Panc1 (cell line): Measurements from ENCODE around the gene ING2. TPM values are rescaled to one million over a fixed set of nuclear protein-coding genes. Genes with fewer than 3 reads are reported as not detected.

Experiments
- ATAC-seq: fragments of 200-7000 bp; cut with Tn5 transposase; 2 replicates; pipeline ENCODE4 v1.9.1; 2020; ENCODE audit warnings: mild to moderate bottlenecking, moderate library complexity
- BruUV-seq: library from RNA; stranded (reverse); fragments of 400-500 nt; replicated peaks from 2 replicates; lab custom pipeline; 2021; lab: Mats Ljungman, UMichigan
- CTCF ChIA-PET: fragments of 300-600 bp; sonication (Branson Sonifier 250); formaldehyde crosslinking; loops from one replicate; lab custom pipeline; 2022; ENCODE audit warnings: antibody characterized with exemption; lab: Charles Lee
- POLR2A ChIA-PET: fragments of 300-600 bp; sonication (Branson Sonifier 250); formaldehyde crosslinking; loops from one replicate; lab custom pipeline; 2022; ENCODE audit warnings: antibody characterized with exemption; lab: Charles Lee
- DNase-seq: peaks from one replicate; pipeline ENCODE4 v3.0.0-alpha.2; 2010; ENCODE audit warnings: low read depth, low spot score
- H3K27ac ChIP-seq: 2 replicates; pipeline ENCODE4 v1.5.1; 2011; ENCODE audit warnings: mild to moderate bottlenecking, low read length, inconsistent platforms
- H3K27me3 ChIP-seq: fragments of 200-500 bp; sonication (Bioruptor generic); 2 replicates; pipeline ENCODE4 v1.6.0; 2014; ENCODE audit warnings: low read length, inconsistent platforms; ENCODE audit not compliant: control insufficient read depth, insufficient read depth
- H3K36me3 ChIP-seq: fragments of 200-500 bp; sonication (Bioruptor generic); 2 replicates; pipeline ENCODE4 v1.5.1; 2014; ENCODE audit warnings: inconsistent platforms, mild to moderate bottlenecking, low read length, moderate library complexity; ENCODE audit not compliant: control insufficient read depth, insufficient read depth
- H3K4me1 ChIP-seq: 2 replicates; pipeline ENCODE4 v1.5.1; 2011; ENCODE audit warnings: inconsistent platforms, mild to moderate bottlenecking, low read length, moderate library complexity; ENCODE audit not compliant: control insufficient read depth, insufficient read depth
- H3K4me3 ChIP-seq, 2 experiments: 2 replicates each; pipeline ENCODE4 v1.5.1; 2011 to 2012; ENCODE audit warnings: low read depth in 2 of 2, low read length in 2 of 2, mild to moderate bottlenecking in 2 of 2, inconsistent platforms in 1 of 2, moderate library complexity in 1 of 2
- H3K9me3 ChIP-seq: fragments of 200-500 bp; sonication (Bioruptor generic); 2 replicates; pipeline ENCODE4 v1.5.1; 2014; ENCODE audit warnings: low read depth, mild to moderate bottlenecking, inconsistent platforms, low read length, moderate library complexity; ENCODE audit not compliant: control insufficient read depth, insufficient read depth
- CTCF ChIP-seq: fragments of 450-650 bp; IDR thresholded peaks from 2 replicates; pipeline ENCODE4 v1.5.1; 2017; ENCODE audit warnings: mild to moderate bottlenecking
- POLR2AphosphoS5 ChIP-seq: IDR thresholded peaks from 2 replicates; pipeline ENCODE4 v1.6.1; 2012; ENCODE audit warnings: mild to moderate bottlenecking, low read depth, low read length, moderate library complexity
- REST ChIP-seq, 2 experiments: IDR thresholded peaks; 2 replicates each; pipeline ENCODE4 v1.6.1; 2011 to 2012; ENCODE audit warnings: low read depth in 2 of 2, control low read depth in 1 of 2, low read length in 1 of 2, mild to moderate bottlenecking in 1 of 2, moderate library complexity in 1 of 2; ENCODE audit not compliant: insufficient read depth in 1 of 2
- SIN3A ChIP-seq: IDR thresholded peaks from 2 replicates; pipeline ENCODE4 v1.6.1; 2012; ENCODE audit warnings: low read depth, mild to moderate bottlenecking, low read length, moderate library complexity, borderline replicate concordance; ENCODE audit not compliant: insufficient read depth
- TCF7L2 ChIP-seq: IDR thresholded peaks from 2 replicates; pipeline ENCODE4 v1.6.1; 2011; ENCODE audit warnings: mild to moderate bottlenecking, low read depth, low read length, inconsistent platforms
- in situ Hi-C: cut with HindIII; loops from 2 replicates; pipeline ENCODE4 v1.10.0; 2016; ENCODE audit warnings: low sequenced_read_pairs, low pct_unique_long_range_greater_than_20kb
- intact Hi-C: fragments of 100-400 bp; cut with micrococcal nuclease; formaldehyde crosslinking; loops from one replicate; pipeline ENCODE4 v1.10.0; 2022; ENCODE audit not compliant: unreplicated experiment
- total RNA-seq: library from RNA; stranded (reverse); gene quantifications from one replicate; pipeline ENCODE4 v1.2.1, GENCODE V29; 2021; ENCODE audit not compliant: unreplicated experiment

ING2 gene
- total RNA-seq, 1 experiment from 2014 or later: 11.8 TPM

GRCh38 chr4:183515411-183515810, 10.6 kb downstream of the ING2 start:
- ATAC-seq (no peak), DNase-seq (no peak)
- TF ChIP-seq CTCF (no peak), REST (IDR thresholded peaks at IDR 0.05; ENCODE audit: insufficient read depth in 1 of 2, low read depth in 2 of 2, low read length in 1 of 2) (no peak), SIN3A (no peak), POLR2AphosphoS5 (no peak), TCF7L2 (no peak)
- H3K27me3 ChIP-seq: no peaks in the 10 kb centered on the region
- intact Hi-C loops (no loop called here), in situ Hi-C loops (no loop called here)
- ChIA-PET CTCF (interaction anchor here (0.6 kb wide), 1 partner anchor 87 kb away, joined by 4 read pairs; no protein-coding TSS in a partner anchor), POLR2A (no interaction called here)
- H3K27ac ChIP-seq: no peak overlapping the region
- peaks cover 5% of the 10 kb centered on the region; the same call in 1 of the 2 replicates for H3K36me3 ChIP-seq
- no TSS peak for BruUV-seq
- H3K9me3 ChIP-seq: no peaks in the 10 kb centered on the region
- 0 out of 2 replicates have a peak, but pooled peaks cover 3% of the 10 kb centered on the region for H3K4me1 ChIP-seq
- no peak overlapping the region for H3K4me3 ChIP-seq

- no peak for ATAC-seq
- Histone ChIP-seq H3K27ac (no peak overlapping the region), H3K9me3 (no peaks in the 10 kb centered on the region), H3K36me3 (no peaks in the 10 kb centered on the region; the same call in 1 of the 2 replicates), H3K4me3 (no peak overlapping the region), H3K27me3 (no peaks in the 10 kb centered on the region), H3K4me1 (0 out of 2 replicates have a peak, but pooled peaks cover 3% of the 10 kb centered on the region)
- TF ChIP-seq REST (IDR thresholded peaks at IDR 0.05; ENCODE audit: insufficient read depth in 1 of 2, low read depth in 2 of 2, low read length in 1 of 2) (no peak), POLR2AphosphoS5 (no peak), SIN3A (no peak), CTCF (no peak), TCF7L2 (no peak)
- CTCF ChIA-PET: interaction anchor here (1.0 kb wide), 1 partner anchor 85 kb away, joined by 3 read pairs; no protein-coding TSS in a partner anchor
- no TSS peak for BruUV-seq
- intact Hi-C loops (no loop called here), in situ Hi-C loops (no loop called here)
- POLR2A ChIA-PET: no interaction called here
- no peak for DNase-seq
Observed at GRCh38 chr4:183517194-183517593, 12.3 kb downstream of the ING2 start.
